Esophagus squamous epithelium (tissue), 5 donors: ENCODE data around the gene C18orf32. TPM values are rescaled to one million over a fixed set of nuclear protein-coding genes. Genes with fewer than 3 reads are reported as not detected.
A peak's percentile ranks its signal among the peaks of the same experiment; 100 is the strongest.

Experiments
- DNase-seq: peaks from one replicate; lab custom pipeline; 2025; lab: John Stamatoyannopoulos, UW
- H3K27ac ChIP-seq, 4 donors: fragments of 200-600 bp; sonication (generic); one replicate each; pipeline ENCODE4 v1.5.1; 2016 to 2019; ENCODE audit warnings: mild to moderate bottlenecking in 1 of 4
- H3K27me3 ChIP-seq, 4 donors: fragments of 200-600 bp; sonication (generic); 1 replicate in 3 of 4; 2 replicates in 1 of 4; pipeline versions ENCODE4 v1.5.1 to v1.6.0; 2017 to 2021; ENCODE audit warnings: antibody characterized with exemption in 1 of 4
- H3K36me3 ChIP-seq, 3 donors: fragments of 200-600 bp; sonication (generic); one replicate each; pipeline ENCODE4 v1.5.1; 2016 to 2019
- H3K4me1 ChIP-seq, 3 donors: fragments of 200-600 bp; sonication (generic); one replicate each; pipeline ENCODE4 v1.5.1; 2017 to 2019
- H3K4me3 ChIP-seq, 4 donors: fragments of 200-600 bp; sonication (generic); 1 replicate in 3 of 4; 2 replicates in 1 of 4; pipeline ENCODE4 v1.5.1; 2016 to 2019; ENCODE audit warnings: mild to moderate bottlenecking in 2 of 4, moderate library complexity in 1 of 4
- H3K9me3 ChIP-seq, 3 donors: fragments of 200-600 bp; sonication (generic); one replicate each; pipeline ENCODE4 v1.5.1; 2016 to 2019
- CTCF ChIP-seq, 6 experiments: fragments of 450-650 bp in 4 of 6; fragments of 200-600 bp in 2 of 6; sonication (generic) in 2 of 6; IDR thresholded peaks; one replicate each; pipeline ENCODE4 v1.5.1; 2016 to 2019; ENCODE audit warnings: antibody characterized with exemption in 6 of 6, mild to moderate bottlenecking in 4 of 6, moderate library complexity in 4 of 6
- POLR2A ChIP-seq, 4 donors: fragments of 450-650 bp; IDR thresholded peaks; one replicate each; pipeline ENCODE4 v1.6.1; 2017; ENCODE audit warnings: antibody characterized with exemption in 4 of 4, mild to moderate bottlenecking in 4 of 4, moderate library complexity in 3 of 4
- WGBS, 2 donors: methylation state at CpG; one replicate each; pipeline ENCODE4 v1.1.5; 2018; 5-methylcytosine and 5-hydroxymethylcytosine counted together
- intact Hi-C: fragments of 100-400 bp; cut with DNase I; formaldehyde crosslinking; loops from one replicate; pipeline ENCODE4 v1.15.0; 2022
- total RNA-seq, 4 donors: library from RNA; depleted of rRNA; stranded (reverse); fragments of >200 nt; gene quantifications; one replicate each; pipeline ENCODE4 v1.1.0, GENCODE V29; 2016
- donor health status: DM: yes; HTN: yes; CAD: no.

C18orf32 gene
- total RNA-seq, 4 donors from 2014 or later = 13.6 to 25.6 (median 19.6) TPM

- Histone ChIP-seq H3K4me3 (peak overlapping the region; percentile 69 to 90 (median 82)), H3K27me3 (no peaks in the 10 kb centered on the region), H3K36me3 (peaks cover 8 to 62% (median 21%) of the 10 kb centered on the region in 3 donors), H3K4me1 (peaks cover 5 to 66% (median 41%) of the 10 kb centered on the region in 3 donors), H3K9me3 (no peaks in the 10 kb centered on the region), H3K27ac (peak overlapping the region; percentile 93 to 99 (median 96))
- 1 to 2% methylated on average over 10 of the region's 10 CpGs for WGBS, 2 donors
- TF ChIP-seq CTCF (IDR thresholded peaks at IDR 0.05) (no peak), POLR2A (IDR thresholded peaks at IDR 0.05) (no peak)
- no peak for DNase-seq
- intact Hi-C loops = no loop called here
These were observed 455 bp downstream of the C18orf32 start for GRCh38 chr18:49486606-49486952.

GRCh38 chr18:49486134-49486533 is 900 bp downstream of the C18orf32 start:
- H3K36me3 ChIP-seq = peaks cover 8 to 64% (median 21%) of the 10 kb centered on the region in 3 donors
- DNase-seq = no peak
- no peak for TF ChIP-seq CTCF (IDR thresholded peaks at IDR 0.05)
- no peak for TF ChIP-seq POLR2A (IDR thresholded peaks at IDR 0.05)
- peaks cover 5 to 61% (median 39%) of the 10 kb centered on the region in 3 donors for H3K4me1 ChIP-seq
- peak overlapping the region; percentile 69 to 90 (median 82) for H3K4me3 ChIP-seq
- intact Hi-C loops = no loop called here
- H3K27ac ChIP-seq = peak overlapping the region; percentile 93 to 99 (median 96)
- WGBS, 2 donors = 16 to 23% methylated on average over 8 of the region's 8 CpGs
- no peaks in the 10 kb centered on the region for H3K9me3 ChIP-seq
- H3K27me3 ChIP-seq = no peaks in the 10 kb centered on the region

- H3K27me3 ChIP-seq = no peaks in the 10 kb centered on the region
- no peak for TF ChIP-seq POLR2A (IDR thresholded peaks at IDR 0.05)
- TF ChIP-seq CTCF (IDR thresholded peaks at IDR 0.05) = no peak
- no peak for DNase-seq
- peaks cover 4 to 64% (median 11%) of the 10 kb centered on the region in 3 donors for H3K36me3 ChIP-seq
- no peak overlapping the region for H3K4me3 ChIP-seq
- intact Hi-C loops = no loop called here
- H3K4me1 ChIP-seq = peaks cover 5 to 35% (median 19%) of the 10 kb centered on the region in 3 donors
- no peaks in the 10 kb centered on the region for H3K9me3 ChIP-seq
- H3K27ac ChIP-seq = no peak overlapping the region
These were observed 3.8 kb downstream of the C18orf32 start for GRCh38 chr18:49483198-49483597.

- TF ChIP-seq CTCF (IDR thresholded peaks at IDR 0.05) = no peak
- no peak for TF ChIP-seq POLR2A (IDR thresholded peaks at IDR 0.05)
These were observed 5.1 kb downstream of the C18orf32 start for GRCh38 chr18:49481907-49482306.

GRCh38 chr18:49481317-49481716 is 5.7 kb downstream of the C18orf32 start:
- Histone ChIP-seq H3K36me3 (peaks cover 4 to 70% (median 7%) of the 10 kb centered on the region in 3 donors), H3K27ac (no peak overlapping the region), H3K27me3 (no peaks in the 10 kb centered on the region), H3K4me1 (peaks cover 5 to 34% (median 10%) of the 10 kb centered on the region in 3 donors), H3K9me3 (no peaks in the 10 kb centered on the region), H3K4me3 (no peak overlapping the region)
- intact Hi-C loops = no loop called here
- WGBS, 2 donors = 78 to 87% methylated on average over 4 of the region's 4 CpGs
- no peak for DNase-seq
- TF ChIP-seq CTCF (IDR thresholded peaks at IDR 0.05) (no peak), POLR2A (IDR thresholded peaks at IDR 0.05) (no peak)

More at GRCh38 chr18:49481907-49482306, 5.1 kb downstream of the C18orf32 start:
- Histone ChIP-seq H3K9me3 (no peaks in the 10 kb centered on the region), H3K4me1 (peaks cover 5 to 30% (median 10%) of the 10 kb centered on the region in 3 donors), H3K4me3 (no peak overlapping the region), H3K27me3 (no peaks in the 10 kb centered on the region), H3K27ac (no peak overlapping the region), H3K36me3 (peaks cover 4 to 64% (median 7%) of the 10 kb centered on the region in 3 donors)
- intact Hi-C loops = no loop called here
- 83 to 87% methylated on average over 3 of the region's 3 CpGs for WGBS, 2 donors
- no peak for DNase-seq
